ENCODE measurements around the gene IFI27L2.

IFI27L2 gene

DNA sequence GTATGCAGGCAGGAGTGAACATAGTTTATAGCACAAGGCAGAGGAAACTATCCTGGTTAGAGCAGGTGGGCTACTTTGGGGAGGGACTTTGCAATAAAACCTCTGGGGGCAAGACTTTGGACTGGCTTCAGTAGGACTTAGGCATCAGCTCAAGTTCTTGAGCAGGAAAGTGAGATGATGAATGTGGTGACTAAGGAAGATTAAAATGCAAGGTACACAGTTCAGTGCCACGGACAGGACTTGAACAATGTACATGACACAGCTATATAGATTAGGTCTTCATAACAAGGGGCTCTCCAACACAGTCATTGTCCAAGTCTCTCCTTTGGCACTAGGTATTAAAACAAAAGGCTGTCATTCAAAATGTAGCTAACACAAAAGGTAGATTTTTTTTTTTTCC, 23.3 kb upstream of the IFI27L2 start:
- DNase-seq (ENCODE audit: low spot score), result no peak

DNA sequence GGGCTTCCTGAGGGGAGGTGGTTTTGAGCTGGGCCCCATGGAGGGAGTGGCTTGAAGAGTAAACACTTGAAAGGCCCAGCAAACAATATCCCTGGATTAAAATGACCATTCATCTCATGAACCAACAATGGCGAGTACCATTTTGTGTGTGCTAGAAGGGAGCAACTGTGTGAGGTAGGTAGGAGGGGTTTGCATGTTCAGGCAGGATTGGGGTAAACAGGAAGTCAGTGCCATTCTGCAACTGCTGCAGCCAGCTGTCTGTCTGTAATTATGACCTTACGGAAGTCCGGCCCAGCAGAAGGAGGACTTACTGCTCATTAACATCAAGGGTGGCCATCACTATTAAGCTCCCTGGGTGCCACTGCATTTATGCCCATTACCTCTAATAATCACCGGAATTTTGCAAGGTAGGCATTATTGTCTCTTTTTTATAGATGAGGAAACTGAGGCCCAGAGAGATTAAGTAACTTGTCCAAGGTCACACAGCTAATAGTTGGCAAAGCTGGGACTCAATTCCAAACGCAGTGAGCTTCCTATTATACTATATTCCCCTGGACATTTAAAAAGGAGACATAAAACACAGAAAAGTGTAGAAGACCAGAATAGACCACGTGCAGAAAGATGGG, 16.6 kb upstream of the IFI27L2 start:
- no peak for DNase-seq (ENCODE audit: low spot score)

DNA sequence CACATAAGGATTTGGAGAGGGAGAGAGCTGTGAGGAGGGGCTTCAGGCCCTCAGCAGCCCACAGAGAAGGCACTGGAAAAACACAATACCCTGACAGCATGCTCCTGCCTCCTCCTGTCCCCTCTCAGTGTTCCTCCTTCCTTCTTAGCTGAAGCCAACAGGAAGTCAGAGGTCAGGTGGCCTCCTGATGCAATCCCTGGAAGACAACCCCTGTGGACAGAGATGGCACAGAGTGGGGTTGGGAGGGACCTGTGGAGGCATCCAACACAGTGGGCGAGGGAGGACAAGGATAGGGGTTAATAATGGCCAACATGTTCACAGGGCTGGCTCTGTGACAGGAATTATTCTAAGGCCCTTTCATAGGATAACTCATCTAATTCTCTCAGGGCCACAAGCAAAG, 15.4 kb upstream of the IFI27L2 start:
- DNase-seq (ENCODE audit: low spot score), result no peak

DNA sequence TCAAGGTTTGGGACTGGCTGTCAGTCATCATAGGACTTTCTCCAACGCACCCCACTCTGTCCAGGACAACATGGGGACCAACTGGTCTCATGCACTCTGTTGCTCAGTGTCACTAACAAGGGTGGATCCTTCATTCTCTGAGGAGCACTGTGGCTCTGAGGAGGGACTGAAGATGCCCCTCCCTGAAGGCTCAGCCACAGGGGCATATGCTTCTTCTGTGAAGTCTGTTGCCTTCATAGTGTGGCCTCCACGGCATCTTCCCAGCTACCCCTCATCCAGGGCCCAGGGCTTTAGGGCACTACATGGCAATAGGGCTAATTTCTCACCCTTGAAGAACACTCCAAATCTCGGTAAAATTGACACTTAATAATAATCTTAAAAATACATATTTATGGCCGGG, 14.3 kb upstream of the IFI27L2 start:
- no peak for DNase-seq (ENCODE audit: low spot score)

DNA sequence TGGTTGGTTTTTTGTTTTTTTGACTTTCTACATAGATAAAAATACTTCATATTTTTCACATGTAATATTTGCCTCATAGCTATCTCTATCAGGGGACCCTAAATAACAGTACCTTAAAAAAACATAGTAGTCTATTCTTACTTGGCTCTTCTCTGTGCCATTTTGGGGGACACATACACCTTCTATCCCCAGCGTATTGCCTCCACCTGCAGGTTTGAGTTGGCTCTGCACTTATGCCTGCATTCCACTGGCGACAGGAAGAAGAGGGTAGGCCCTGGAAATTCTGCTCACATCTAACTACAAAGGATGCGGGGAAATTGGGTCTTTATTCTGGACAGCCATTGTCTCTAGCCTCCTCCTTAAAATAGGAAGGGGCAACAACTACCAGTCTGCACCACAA, 13.8 kb upstream of the IFI27L2 start:
- DNase-seq (ENCODE audit: low spot score), result no peak

DNA sequence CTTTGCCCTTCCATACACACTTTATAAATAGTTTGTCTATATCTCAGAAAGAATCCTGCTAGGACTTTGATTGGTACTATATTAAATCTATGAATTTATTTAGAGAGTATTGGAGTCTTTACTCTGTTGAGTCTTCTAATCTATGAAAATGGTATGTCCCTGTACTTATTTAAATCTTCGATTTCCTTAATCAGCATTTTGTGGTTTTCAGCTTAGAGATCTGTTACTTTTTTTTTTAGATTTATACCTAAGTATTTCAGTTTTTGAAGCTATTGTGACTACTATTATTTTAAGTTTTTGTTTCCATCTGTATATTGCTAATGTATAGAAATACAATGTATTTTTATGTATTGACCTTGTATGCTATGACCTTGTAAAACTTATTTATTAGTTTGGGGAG, 13.4 kb upstream of the IFI27L2 start:
- DNase-seq (ENCODE audit: low spot score), result no peak

DNA sequence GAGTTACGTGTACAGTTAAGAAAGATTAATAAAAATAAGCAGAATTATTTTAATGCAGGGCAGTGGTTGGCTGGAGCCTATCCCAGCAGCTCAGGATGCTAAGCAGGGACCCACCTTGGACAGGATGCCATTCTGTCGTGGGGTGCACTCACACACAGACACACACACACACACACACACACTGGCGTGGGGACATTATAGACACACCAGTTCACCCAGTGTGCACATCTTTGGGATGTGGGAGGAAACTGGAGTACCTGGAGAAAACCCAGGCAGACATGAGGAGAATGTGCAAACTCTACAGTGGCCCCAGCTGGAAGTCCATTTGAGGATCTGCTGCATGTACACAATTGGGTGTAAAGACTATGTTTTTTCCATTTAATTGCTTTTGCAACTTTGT, 12.8 kb upstream of the IFI27L2 start:
- DNase-seq (ENCODE audit: low spot score), result no peak

DNA sequence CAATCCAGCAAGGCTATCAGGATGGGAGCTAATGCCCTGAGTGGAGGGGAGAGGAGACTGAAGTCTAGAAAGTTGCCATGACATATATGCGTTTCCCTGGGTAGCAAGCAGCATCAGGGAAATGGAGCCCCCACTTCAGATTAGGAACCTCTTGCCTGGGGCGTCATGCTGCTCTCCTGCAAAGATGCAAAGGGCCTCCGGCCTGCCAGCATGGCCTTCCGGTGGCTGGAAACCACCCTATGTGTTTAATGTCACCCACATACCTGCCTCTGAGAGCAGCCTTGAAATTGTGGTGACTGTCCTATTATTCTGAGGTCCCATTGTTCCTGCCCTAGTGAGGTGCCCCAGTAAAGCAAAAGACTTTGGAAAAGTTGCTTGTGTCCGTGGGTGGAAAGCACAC, 10.0 kb upstream of the IFI27L2 start:
- DNase-seq (ENCODE audit: low spot score), result no peak

DNA sequence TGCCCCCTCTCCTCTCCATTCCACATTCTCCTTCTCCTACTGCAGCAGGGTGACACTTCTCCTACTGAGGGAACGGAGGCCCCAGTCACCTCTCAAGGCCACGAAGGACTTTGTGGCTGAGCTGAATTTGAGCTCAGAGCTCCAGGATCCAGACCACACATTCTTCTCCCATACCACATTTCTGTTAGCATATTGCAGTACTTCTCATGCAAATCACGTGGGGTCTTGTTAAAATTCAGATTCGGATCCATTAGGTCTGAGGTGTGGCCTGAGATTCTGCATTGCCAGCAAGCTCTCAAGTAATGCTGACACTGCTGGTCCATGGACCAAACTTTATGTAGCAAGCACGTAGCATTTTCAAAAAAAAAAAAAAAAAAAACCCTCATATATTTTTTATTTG, 9.6 kb upstream of the IFI27L2 start:
- no peak for DNase-seq (ENCODE audit: low spot score)

DNA sequence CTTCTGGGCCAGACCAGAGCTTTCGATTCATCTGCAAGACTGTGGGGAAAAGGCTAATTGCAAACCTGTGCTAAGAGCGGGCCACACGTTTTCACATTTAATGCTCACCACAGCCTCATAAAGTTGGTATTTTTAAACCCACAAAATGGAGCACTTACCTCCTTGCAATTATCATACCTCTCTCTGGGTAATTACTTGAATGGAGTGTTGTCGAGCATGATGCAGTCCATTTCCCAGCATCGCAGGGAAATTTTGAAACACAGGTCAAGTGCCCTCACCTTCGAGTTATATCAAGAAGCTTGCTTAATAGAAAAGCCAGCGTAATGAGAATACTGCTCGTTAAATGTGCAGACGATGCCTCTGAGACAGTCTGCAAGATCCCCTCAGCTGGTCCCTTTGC, 8.8 kb upstream of the IFI27L2 start:
- DNase-seq (ENCODE audit: low spot score), result no peak

DNA sequence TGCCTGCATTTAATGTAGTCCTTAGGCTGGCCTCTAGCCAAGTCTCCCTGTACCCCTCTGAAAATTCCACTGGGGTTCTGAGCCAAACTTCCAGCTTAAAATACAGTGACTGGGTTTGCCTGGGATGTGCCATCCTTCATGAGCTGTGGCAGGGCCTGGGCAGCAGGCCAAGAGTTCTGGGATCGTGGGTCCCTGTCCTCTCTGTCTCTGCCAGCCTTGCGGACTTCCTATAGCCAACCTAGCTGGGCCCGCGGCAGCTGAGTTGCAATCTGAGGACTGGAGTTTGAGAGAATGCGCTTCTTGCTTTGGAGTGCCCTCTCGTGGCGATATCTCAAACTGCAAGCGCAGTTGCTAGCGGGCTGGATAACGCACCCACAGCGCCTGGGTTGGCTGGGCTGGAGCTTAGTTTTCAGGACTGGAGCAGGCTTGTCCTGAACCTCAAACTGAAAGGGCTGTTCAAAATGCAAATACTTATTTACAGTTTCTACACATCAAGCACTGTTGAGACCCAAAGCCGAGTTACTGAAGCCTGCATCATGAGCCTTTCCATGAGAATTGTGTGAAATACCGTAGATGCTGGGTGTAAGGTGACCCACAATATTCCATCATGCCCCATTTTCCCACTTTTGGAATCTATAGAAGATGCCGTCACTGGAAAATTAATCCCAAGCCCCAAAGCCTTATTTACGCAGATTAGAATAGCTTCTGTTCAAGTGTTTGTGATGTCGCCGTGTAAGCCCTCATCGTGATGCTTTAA, 7.3 kb upstream of the IFI27L2 start:
- peak; percentile 87 for DNase-seq (ENCODE audit: low spot score)

DNA sequence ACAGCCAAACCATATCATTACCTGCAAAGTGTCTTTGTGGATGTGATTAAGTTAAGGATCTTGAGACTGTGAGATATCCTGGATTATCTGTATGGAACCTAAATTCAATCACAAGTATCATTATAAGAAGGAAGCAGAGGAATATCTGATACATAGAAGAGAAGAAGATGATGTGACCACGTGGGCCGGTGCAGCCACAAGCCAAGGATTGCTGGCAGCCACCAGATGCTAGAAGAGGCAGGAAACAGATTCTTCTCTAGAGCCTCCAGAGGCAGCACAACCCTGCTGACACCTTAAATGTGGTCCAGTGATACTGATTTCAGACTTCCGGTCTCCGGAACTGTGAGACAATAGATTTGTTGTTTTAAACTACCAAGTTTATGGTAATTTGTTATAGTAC, 6.1 kb upstream of the IFI27L2 start:
- DNase-seq (ENCODE audit: low spot score), result no peak

DNA sequence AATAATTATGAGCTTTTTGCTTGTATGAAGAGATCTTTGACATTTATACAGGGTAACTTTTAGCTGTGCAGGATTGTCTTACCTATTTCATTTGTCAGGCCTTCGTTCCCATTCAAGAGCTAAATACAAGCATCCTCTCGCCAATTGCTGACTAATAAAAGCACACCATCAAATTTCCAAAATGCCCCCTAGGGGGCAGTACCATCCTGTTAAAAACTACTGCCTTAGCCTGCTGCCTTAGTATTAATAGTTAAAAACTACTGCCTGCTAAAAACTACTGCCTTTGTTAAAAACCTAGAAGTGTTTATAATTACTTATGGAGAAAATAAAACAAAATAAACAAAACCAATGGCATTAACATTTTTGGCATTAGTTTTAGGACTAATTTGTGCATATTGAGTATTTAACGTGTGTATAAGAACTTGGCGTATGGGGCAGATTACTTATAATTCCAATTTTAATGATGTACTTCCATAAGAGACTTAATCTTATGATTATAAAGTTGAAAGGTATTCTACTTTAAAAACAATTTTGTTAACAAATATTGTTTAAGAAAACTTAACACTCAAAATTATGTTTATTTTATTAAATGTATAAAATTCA, 3.0 kb upstream of the IFI27L2 start:
- peak; percentile 56 for DNase-seq (ENCODE audit: low spot score)

DNA sequence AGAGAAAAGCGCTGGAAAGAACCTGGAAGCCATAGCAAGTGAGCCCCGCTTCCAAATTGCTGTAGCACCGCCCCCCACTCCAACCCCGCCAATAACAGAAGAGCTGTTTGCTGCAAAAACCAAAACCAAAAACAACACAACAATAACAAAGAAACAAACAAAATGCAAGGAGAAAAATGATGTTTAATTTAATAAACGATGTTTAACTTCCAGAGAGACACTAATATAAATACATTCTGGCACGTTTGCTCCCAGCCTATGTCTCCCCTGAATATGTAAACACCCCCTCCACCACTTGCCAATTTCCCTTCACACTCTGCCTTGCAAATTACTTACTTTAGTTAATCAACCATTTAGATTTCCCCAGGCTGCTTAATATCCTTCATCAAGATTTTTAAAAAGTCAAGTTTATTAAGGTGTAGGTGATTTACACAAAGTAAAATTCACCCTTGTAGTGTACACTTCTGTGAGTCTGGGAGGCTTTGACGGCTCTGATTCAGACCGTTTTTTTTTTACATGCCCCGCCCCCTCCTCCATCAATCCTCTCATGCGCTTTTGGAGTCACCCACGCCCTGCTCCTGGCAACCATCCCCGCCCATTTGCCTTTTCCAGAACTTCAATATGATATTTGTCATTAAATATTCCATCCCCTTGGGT, 482 bp upstream of the IFI27L2 start:
- no peak for DNase-seq (ENCODE audit: low spot score)

DNA sequence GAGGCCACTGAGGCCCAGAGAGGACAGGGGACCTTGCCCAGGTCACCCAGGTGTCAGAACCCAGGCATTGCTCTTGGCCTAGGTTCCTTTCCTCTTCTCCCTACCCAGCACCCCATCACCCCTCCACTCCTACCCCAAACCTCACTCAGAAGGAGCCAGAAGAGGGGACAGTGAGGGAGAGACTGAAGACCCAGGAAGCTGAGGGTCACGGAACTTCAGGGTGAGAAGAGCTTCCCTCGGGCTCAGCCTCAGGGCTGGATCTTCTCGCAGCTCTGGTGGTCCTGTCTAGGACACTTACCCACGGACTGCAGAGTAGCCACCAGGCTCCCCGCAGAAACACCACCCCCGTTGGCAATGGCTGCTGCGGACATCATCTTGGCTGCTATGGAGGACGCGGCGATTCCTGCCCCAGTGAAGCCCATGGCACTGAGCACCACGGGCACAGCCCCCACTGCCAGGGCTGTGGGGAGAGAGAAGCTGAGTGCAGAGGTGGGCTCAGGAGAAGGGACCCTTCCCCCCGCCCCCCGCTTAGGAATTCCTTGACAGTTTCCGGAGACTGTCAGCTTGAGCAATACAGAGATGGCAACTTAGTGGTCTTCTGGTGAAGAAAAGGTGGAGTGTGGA, 1.1 kb downstream of the IFI27L2 start:
- no peak for DNase-seq (ENCODE audit: low spot score)

DNA sequence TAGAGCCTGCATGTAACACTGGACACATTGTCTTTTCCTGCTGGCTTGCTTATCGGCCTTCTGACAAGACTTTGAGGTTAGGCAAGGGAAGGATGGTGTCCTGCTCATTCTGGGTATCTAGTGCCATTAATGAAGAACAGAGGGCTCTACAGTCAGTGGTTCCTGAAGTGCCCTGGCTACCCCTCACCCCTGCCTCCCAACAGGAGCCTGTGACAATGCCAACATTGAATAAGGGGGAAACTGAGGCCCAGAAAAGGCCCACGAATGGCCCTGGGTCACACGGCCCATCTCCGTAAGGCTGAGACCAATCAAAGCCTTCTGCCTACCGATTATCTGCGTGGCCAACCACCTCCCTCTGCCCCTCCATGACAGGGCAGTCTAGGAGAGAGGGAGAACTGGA, 2.1 kb downstream of the IFI27L2 start:
- DNase-seq (ENCODE audit: low spot score), result no peak

DNA sequence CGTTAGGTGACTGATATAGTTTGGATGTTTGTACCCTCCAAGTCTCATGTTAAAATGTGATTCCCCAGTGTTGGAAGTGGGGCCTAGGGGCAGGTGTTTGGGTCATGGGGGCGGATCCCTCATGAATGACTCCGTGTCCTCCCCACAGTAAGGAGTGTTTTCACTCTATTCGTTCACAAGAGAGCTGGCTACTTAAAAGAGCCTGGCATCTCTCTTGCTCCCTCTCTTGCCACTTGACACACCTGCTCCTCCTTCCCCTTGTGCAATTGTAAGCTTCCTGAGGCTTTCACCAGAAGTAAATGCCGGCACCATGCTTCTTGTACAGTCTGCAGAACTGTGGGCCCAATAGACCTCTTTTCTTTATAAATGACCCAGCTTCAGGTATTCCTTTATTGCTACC, 2.6 kb downstream of the IFI27L2 start:
- no peak for DNase-seq (ENCODE audit: low spot score)

DNA sequence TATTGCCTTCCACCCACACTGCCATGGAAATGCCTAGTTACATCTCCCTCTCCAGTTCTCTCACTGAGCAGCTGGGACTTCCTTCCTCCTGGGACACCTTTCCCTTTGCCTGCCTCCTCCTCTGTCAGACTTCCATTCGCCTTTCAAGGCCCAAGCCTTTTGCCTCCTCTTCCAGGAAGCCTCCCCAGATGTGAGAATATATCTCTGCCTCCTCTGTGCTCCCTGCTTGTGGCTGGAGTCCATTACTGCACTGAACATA, 3.1 kb downstream of the IFI27L2 start:
- no peak for DNase-seq (ENCODE audit: low spot score)

DNA sequence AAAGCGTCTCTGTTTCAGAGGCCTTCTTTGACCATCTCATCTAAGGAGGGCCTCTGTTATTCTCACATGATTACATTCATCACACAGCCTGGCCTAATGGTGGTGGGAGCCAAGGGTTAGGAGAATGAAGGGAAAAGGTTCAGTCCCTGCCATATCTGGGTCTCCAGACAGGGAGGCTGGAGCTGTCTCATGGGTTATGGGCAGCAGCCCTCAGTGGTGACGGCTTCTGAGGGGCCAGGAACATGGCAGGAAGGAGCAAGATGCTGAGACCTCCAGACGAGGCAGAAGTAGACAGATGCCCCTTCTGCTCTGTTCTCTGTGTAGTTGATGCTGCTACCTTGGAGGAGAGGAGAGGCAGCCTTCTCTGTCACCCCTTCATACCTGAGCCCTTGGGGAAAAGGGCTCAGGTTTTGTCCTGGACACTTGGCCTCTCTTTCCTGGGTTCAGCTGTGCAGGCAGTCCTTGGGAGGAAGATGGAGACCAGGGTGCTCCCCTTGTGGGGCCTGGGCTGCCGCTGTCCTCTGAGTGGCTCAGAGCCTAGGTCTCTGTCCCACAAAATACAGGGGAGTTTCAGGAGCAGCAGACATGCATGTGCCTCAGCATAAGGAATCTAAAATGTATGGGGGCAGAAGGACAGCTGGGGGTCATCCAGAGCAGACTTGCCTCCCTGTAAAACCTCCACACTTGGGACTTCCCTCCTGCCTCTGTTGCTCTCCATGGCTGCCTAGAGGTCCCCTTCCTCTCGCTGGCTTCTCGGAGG, 3.6 kb downstream of the IFI27L2 start:
- no peak for DNase-seq (ENCODE audit: low spot score)

DNA sequence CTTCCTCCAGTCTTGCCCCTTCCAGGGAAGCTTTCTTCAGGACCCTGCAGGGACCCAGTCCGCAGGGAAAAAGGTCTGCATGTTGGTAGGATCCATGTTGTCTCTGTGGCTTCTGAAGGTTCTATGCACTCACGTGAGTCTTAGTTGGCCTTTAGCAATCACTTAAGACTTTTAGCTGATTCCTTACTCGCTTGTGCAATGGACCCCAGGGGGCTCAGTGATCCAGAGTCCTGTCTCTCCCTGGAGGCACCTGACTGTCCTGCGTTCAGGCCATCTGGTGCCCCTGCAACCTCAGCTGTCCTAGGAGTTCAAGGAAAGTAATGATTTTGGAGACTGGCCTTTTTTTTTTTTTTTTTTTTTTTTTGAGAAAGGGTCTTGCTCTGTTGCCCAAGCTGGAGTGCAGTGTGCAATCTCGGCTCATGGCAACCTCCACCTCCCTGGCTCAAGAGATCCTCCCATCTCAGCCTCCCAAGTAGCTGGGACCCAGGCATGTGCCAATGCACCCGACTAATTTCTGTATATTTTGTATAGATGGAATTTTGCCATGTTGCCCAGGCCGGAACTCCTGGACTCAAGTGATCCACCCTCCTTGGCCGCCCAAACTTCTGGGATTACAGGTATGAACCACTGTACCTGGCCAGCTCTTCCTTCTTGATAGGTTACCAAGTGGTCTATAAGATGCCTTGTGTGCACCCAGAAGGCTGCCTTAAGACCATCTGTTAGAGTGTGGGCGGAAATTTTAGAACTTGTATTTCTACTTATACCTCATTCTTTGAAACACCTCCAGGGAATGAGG, 4.6 kb downstream of the IFI27L2 start:
- DNase-seq (ENCODE audit: low spot score), result no peak

DNA sequence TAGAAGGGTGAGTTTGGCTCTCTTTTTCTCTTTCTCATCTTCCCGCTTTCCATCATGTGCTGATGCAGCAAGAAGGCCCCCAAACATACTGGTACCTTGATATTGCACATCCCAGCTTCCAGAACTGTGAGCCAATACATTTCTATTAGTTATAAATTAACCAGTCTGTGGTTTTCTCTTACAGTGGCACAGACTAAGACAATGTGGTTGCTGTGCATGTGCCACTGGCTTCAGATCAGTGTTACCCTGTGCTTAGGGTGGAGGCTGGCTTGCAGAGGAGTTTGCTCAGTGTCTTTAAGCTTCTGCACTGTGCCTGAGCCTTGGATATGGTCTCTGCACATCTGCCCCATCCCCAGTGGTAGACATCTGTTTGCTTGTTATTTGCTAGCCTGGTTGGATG, 5.5 kb downstream of the IFI27L2 start:
- no peak for DNase-seq (ENCODE audit: low spot score)
